HepG2 (cell line): ENCODE measurements around the gene VKORC1L1.
"Not testable (repeated sequence)": the region's sequence is repeated elsewhere in the genome, so short reads cannot be mapped to it uniquely, and the experiment has no call there.

Experiments
- CTCF ChIP-seq: sonication (generic); formaldehyde crosslinking; IDR thresholded peaks from 2 replicates; pipeline ENCODE4 v1.5.0; 2020; ENCODE audit warnings: mild to moderate bottlenecking, missing genetic modification reagents, moderate library complexity
- ELF4 ChIP-seq: sonication (generic); formaldehyde crosslinking; IDR thresholded peaks from 2 replicates; pipeline ENCODE4 v1.5.0; 2020; ENCODE audit warnings: missing genetic modification reagents, mild to moderate bottlenecking, moderate library complexity, borderline replicate concordance
- ESRRA ChIP-seq: sonication (generic); formaldehyde crosslinking; IDR thresholded peaks from 2 replicates; pipeline ENCODE4 v1.5.1; 2020; ENCODE audit warnings: mild to moderate bottlenecking, low read depth, missing genetic modification reagents
- EZH2 ChIP-seq: conservative IDR thresholded peaks from 2 replicates; pipeline ENCODE4 v1.6.1; 2012; ENCODE audit warnings: mild to moderate bottlenecking, low read depth, low read length, moderate library complexity
- NR2C2 ChIP-seq: sonication (generic); formaldehyde crosslinking; IDR thresholded peaks from 2 replicates; pipeline ENCODE4 v1.4.0; 2020; ENCODE audit warnings: missing genetic modification reagents, mild to moderate bottlenecking, moderate library complexity, borderline replicate concordance
- ZSCAN9 ChIP-seq: IDR thresholded peaks from 2 replicates; pipeline ENCODE4 v1.6.1; 2016; ENCODE audit warnings: borderline replicate concordance

DNA sequence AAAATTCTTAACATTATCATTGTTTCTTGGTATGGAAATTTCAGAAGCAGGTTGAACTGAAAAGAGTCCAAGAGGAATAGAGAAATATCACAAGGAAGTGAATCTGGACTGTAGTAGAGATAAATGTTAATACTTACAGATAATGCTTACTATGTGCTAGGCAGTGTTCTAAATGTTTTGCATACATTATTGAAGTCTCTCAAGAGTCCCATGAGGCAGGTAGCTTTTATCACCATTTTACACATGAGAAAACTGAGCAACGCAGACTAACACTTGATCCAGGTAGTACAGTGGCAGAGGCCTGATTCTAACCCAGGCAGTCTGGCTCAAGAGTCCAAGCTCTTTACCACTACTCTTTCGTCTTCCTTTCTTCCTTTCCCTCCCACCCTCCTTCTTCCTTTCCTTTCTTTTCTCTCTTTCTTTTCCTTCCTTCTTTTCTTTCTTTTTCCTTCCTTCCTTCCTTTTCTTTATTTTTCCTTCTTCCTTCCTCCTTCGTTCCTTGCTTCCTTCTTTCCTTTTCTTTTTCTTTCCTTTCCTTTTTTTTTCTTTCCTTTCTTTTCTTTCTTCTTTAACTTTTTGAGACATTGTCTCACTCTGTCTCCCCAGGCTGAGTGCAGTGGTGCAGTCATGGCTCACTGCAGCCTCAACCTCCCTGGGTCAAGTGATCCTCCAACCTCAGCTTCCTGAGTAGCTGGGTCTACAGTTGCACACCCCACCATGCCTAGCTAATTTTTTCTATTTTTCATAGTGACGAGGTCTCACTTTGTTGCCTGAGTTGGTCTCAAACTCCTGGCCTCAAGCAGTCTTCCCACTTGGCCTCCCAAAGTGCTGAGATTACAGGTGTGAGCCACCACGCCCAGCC is 6.6 kb downstream of the VKORC1L1 start:
- TF ChIP-seq NR2C2 (CRISPR knock-in tag); EZH2; ELF4 (CRISPR knock-in tag); ZSCAN9; CTCF (CRISPR knock-in tag); ESRRA (CRISPR knock-in tag): not testable (repeated sequence)
